Lung microvascular endothelial cell (primary cell): ENCODE data around the gene C11orf68. TPM values are rescaled to one million over a fixed set of nuclear protein-coding genes. Genes with fewer than 3 reads are reported as not detected.

Source experiments
- DNase-seq, 2 donors: peaks; one replicate each; pipeline versions ENCODE4 v3.0.0 to v3.0.0-alpha.2; 2010; ENCODE audit warnings: low read depth in 2 of 2
- total RNA-seq: library from RNA; depleted of rRNA; stranded (reverse); fragments of >200 nt; gene quantifications from 2 replicates; pipeline ENCODE4 v1.2.1, GENCODE V29; 2014

The C11orf68 gene
- total RNA-seq, 1 donor from 2014 or later = 15.7 TPM

DNA sequence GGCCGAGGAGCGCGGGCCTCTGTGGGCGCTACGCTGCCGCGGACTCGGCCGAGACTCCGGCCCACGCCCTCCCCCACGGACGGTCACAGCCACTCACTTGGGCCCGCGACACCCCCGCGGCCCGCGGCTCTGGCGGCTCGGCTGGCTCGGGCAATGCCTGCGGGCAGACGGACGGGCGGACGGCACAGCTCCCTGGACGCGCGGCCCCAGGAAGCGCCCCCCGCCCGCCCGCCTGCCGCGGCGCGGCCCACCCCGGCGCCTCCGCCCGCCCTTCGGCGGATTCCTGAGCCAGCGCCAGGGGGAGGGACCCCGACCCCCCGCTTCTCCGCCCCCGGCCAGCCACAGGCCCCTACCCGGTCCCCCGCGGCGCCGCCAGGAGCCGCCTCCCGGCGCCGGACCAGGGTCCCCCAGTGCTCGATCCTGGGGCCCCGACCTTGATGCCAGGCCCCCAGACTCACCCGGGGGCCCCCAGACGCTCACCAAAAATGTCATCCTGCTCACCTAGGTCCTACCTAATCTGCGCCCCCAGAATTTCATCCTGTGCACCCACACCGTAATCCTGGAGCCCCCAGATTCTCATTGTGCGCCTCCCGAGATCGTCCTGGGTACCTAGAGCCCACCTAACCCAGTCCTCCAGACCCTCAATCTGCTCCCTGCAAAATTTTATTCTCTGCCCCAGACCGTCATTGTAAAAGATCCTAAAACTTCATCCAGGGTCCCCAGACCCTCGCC, 46.1 kb downstream of the C11orf68 start, which contains the start of gene EFEMP2:
Gene EFEMP2, minus strand, starts transcription at position 215 of the 732 bp plus-strand sequence. CDS start 446 bp downstream, outside the sequence.
- no peak for DNase-seq

DNA sequence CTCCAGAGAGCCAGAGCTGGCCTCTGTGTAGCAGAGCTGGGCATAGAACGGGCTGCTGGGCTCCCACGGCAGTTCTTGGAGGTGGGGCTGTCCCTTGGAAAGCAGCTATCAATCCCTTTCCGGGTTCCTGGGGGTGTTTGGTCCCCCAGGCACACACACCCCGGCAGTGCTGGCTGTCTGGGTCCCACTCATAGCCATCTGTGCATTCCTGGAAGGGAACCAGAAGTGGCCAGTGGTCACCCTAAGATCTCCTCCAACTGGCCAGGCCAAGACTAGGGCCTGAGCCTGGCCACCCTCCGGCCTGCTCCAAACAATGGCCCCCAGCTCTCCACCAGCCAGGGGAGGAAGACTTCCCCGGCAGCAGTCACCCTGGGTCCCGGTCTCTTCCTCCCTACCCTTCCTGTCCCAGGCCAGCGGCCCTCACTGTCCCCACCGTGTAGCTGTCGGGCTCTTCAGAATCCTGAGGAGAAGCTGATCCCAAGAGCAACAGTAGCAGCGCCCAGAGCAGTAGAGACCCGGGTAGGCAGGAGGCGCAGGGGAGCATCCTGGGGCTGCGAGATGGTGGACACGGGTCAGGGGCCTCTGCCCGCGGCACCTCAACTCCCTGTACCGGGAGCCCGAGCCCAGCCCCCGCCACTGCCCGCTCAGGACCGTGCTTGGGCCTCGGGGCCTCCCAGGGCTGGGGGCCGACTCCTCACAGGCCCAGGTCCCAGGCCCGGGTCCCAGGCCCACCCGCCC, 46.9 kb downstream of the C11orf68 start:
- peak; percentile 30 to 35 for DNase-seq

DNA sequence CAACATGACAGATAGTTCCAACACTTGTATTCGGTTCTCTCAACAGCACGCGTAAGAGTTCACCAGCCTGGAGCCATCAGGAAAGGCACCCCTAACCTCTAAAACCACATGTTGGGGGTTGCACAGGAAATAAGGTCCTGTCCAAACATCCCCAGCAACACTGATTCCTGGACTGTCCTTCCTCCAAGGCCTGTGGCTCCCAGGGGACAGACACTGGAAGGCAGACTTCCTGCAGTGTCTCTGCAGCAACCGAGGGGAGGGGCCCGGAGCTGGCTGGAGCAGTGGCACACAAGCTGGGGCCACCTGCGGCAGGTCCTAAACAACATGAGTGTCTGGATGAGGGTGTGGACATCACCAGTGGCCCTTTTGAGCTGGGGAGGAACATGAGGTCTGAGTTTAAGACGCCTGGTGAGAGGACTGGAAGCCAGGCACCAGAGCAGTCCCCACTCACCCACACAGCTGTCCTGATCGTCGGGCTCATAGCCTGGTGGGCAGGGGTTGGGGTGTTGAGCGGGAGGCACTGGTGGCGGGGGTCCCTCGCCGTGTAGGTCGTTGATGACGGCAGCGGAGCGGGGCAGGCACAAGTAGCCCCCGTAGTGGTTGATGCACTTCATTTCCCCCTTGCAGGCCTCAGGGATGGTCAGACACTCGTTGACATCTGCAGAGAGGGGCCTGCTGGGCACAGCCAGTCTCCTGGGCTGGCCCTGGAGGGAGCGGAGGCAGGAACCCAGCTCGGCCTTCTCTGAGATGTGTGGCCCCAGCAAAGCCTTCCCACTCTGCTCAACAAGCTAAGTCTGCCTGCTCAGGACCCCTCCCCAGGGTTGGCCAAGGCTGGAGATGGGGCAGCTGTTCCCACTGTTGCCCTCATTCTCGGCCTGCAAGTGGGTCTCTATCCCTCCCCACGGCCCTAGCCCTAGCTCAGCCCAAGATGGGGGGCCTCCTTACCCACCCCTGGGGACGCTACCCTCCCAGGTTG, 47.9 kb downstream of the C11orf68 start:
- peak in 1 of 2 donors; percentile 37 for DNase-seq

DNA sequence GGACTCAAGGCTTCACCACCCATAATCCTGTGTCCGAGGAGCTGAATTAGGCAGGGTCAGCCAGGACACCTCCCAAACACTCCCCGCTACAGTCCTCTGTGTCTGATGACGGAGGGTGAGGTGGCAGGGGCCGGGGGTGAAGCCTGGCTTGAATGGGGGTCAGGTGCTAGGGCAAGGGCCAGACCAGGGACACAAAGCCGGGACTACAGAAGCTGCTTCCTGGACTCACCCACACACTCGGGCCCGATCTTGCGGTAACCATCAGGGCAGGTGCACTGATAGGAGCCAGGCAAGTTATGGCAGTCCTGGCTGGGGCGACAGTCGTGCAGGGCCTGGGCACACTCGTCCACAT, 48.6 kb downstream of the C11orf68 start:
- DNase-seq = no peak

DNA sequence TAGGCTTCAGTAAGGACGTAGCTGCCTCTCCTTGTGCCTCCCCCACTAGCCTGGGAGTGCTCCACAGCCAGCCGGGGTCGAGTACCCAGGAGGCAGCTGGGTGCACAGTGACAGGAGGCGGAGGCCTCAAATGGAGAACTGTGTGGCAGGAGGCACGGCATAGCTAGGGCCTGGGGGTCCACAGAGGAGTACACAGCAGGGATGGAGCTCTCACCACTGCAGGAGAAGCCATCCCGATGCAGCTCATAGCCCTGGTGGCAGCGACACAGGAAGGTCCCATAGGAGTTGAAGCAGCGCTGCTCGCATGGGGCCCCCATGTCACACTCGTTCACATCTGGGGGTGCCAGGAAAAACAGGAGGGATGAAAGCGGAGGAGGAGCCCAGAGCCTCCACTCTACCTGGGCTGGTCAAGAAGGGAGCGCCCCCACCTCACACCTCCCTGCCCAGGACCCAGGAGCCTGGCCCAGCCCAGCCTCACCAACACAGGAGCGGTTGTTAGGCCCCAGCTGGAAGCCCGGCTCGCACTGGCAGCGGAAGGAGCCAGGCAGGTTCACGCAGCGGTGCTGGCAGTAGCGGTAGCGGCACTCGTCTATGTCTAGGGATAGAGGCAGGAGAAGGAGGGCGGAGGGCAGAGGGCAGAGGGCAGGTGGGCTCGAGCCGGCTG, 49.1 kb downstream of the C11orf68 start:
- DNase-seq = no peak

DNA sequence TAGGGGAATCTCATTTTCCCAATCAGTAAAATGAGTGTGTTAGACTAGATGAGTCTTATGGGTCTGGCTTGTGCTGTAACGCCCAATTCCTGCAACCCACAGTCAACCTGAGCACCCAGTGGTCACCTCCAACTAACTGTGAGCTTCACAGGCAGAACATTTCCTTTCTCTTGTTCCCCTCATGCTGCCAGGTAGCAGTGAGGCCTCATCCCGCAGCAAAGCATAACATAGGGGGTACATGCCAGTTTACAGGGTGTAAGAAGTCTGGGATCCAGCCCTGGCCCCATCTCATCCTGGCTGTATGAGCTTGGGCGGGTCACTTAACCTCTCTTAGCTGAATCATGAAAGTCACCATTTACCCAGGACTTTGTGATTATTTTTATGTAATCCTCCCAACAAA, 50.0 kb downstream of the C11orf68 start:
- DNase-seq = no peak

DNA sequence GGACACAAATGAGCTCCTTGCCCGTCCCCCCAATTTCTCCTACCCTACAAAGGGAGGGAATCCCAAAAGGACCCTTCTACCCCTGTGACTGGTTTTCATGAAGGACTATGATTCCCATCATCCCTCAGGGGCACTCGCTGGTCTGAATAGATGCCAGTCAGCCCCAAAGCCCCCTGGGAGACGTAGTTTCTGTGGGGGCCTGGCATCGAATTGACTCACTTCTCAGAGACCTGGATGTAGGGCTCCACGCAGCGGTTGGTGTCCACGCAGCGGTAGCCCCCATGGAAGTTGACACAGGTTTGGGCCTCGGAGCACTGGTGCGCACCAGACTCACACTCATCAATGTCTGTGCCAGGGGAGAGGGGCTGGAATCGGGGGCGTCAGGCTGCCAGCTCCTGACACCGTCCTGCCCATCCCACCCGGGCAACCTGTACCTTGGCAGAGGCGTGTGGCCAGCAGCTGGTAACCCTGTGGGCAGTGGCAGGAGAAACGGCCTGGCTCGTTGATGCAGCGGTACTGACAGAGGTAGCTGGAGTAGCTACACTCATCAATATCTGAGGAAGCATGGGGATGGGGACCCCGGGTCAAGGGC, 50.7 kb downstream of the C11orf68 start:
- DNase-seq = no peak

DNA sequence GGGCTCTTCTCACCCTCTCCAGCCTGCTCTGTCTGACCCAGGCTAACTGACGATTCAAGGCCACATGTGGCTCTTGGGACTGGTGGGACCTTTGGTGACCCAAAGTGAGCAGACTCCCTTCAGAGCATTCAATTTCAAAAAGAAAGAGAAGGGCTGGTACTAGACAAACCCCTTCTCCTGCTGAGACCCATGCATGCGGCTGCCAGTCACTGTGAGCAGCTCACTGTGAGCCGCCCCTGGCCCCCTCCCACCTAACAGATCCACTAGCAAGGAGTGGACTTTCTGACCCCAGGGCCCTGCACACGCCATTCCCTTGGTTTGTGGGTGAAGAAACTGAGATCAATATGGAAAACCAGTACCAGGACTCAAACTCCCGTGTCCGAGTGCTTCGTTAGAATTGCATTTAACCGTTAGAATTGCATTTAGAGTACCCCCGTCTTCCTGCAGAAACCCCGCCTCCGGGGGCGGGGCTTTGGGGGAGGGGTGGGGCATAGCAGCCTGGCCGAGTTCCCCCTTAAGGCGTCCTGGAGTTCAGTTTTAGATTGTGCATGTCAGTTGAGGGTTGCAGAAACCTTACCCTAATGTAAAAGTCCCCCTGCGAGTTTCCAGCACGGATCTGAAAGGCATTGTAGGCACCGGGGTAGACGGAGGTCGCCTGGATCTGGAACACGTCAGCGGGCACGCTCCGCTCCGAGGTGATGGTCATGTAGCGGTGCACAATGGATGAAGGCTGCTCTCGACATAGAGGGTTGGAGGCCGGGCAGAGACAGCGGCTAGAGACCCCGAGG, 51.4 kb downstream of the C11orf68 start:
- DNase-seq = no peak

Other genes starting within 250 kb of the C11orf68 start
- 33.6 and 49.2 TPM in 2 replicates for gene KAT5, start 206.8 kb downstream of the C11orf68 start, total RNA-seq
- 29.6 and 57.1 TPM in 2 replicates for gene RNASEH2C, start 198.3 kb downstream of the C11orf68 start, total RNA-seq
- 5.2 and 8.3 TPM in 2 replicates for gene AP5B1, start 138.1 kb downstream of the C11orf68 start, total RNA-seq
- gene OVOL1, start 132.0 kb downstream of the C11orf68 start, total RNA-seq = not detected in 2 replicates
- under 0.01 and 0.44 TPM in 2 replicates for gene SNX32, start 85.1 kb downstream of the C11orf68 start, total RNA-seq
- 687 and 848 TPM in 2 replicates for gene CFL1, start 60.9 kb downstream of the C11orf68 start, total RNA-seq
- 27.7 and 36.3 TPM in 2 replicates for gene MUS81, start 58.6 kb downstream of the C11orf68 start, total RNA-seq
- 17.7 and 23.2 TPM in 2 replicates for gene EFEMP2, start 46.3 kb downstream of the C11orf68 start, total RNA-seq
- gene CTSW, start 39.2 kb downstream of the C11orf68 start, total RNA-seq = 0.20 and 0.22 TPM in 2 replicates
- gene FIBP, start 30.6 kb downstream of the C11orf68 start, total RNA-seq = 145 and 157 TPM in 2 replicates
- gene CCDC85B, start 28.4 kb downstream of the C11orf68 start, total RNA-seq = 51.9 and 56.0 TPM in 2 replicates
- 0.99 and 3.1 TPM in 2 replicates for gene FOSL1, start 18.7 kb downstream of the C11orf68 start, total RNA-seq
- gene DRAP1, start 364 bp upstream of the C11orf68 start, total RNA-seq = 91.1 and 103 TPM in 2 replicates
- not detected in 2 replicates for gene TSGA10IP, start 26.4 kb upstream of the C11orf68 start, total RNA-seq
- 25.7 and 30.2 TPM in 2 replicates for gene SART1, start 42.7 kb upstream of the C11orf68 start, total RNA-seq
- gene EIF1AD, start 83.1 kb upstream of the C11orf68 start, total RNA-seq = 17.0 and 21.8 TPM in 2 replicates
- 19.2 and 20.5 TPM in 2 replicates for gene BANF1, start 83.4 kb upstream of the C11orf68 start, total RNA-seq
- gene CST6, start 92.9 kb upstream of the C11orf68 start, total RNA-seq = 0.20 and 0.22 TPM in 2 replicates
- gene CATSPER1, start 107.4 kb upstream of the C11orf68 start, total RNA-seq = 0.22 TPM in 1 of 2 replicates, not detected in the other
- 0.20 and 0.22 TPM in 2 replicates for gene GAL3ST3, start 130.1 kb upstream of the C11orf68 start, total RNA-seq
- 57.3 and 63.5 TPM in 2 replicates for gene SF3B2, start 133.3 kb upstream of the C11orf68 start, total RNA-seq
- gene PACS1, start 151.2 kb upstream of the C11orf68 start, total RNA-seq = 17.2 and 22.6 TPM in 2 replicates